Ammon's horn (tissue), 1 donor: ENCODE data around the gene KRR1.
A peak's percentile ranks its signal among the peaks of the same experiment; 100 is the strongest.
"Not testable (repeated sequence)": the region's sequence is repeated elsewhere in the genome, so short reads cannot be mapped to it uniquely, and the experiment has no call there.

ENCODE experiments used
- DNase-seq: peaks from one replicate; pipeline ENCODE4 v3.0.0-alpha.2; 2016; ENCODE audit warnings: low spot score

The KRR1 gene

DNA sequence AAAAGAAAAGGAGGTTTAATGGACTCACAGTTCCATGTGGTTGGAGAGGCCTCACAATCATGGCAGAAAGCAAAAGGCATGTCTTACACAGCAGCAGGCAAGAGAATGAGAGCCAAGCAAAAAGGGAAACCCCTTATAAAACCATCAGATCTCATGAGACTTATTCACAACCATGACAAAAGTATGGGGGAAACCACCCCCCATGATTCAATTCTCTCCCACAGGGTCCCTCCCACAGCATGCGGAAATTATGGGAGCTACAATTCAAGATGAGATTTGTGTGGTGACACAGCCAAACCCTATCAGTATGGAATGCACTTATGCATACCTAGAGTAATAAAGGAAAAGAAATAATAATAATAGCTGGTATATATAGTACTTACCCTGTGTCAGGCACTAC lies 35.3 kb downstream of the KRR1 start:
- DNase-seq, result no peak

DNA sequence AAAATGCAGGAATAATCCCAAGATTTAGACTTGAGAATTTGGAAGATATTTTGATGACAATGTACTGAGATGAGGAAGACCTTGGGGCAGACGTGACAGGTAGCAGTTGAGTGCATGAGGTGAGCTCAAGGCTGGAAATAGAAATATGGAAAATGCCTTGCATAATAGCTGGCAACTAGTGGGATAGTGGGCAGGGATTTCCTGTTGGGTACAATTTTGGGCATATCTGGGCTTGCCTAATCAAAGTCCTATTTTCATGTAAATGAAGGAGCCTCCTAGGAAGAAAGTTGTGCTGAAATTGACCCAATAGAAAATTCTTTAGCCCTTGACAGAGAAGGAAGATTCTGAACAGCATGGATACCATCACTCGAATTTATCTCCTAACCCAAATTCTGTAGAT lies 37.3 kb downstream of the KRR1 start:
- no peak for DNase-seq

DNA sequence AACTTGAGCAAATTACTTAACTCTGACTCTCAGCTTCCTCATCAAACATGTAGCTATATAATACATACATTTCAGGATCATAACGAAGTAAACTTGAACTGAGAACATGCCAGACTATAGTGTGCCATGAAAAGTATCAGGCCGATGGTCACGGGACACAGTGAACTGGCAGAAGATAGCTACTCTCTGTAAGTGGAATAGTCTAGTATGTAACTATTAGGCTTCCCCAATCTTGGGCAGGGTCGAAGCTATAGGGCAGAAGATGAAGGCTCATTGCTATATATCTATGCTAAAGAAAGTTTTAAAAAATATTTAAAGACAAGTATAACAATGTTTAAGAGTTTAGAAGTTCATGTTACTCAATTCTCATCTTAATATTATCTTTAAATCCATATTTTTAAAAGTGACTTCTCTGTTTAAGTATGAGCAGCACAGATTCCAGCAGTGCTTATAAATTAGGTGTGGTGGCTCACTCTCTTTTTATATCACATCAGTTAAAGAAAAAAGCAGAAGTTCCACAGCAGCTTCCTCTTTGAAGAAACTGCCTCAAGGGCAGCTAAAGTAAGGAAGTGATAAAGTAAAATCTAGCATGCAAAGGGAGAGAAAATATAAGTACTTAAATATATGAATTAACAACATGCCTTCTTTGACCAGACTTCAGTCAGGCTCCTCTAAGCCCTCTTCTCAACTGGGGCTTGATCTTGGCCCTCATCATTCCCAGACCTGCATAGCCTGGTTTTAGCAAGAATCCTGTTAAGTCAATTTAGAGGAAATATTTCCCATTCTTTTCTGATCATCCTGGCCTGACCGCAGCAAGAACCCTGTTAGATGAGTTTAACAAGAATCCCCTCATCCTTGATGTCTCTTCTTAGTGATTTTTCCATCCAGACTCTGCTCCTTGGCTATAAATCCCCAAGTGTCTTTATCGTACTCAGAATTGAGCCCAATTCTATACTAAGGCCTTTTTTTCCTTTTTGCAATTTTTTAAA lies 39.2 kb downstream of the KRR1 start:
- DNase-seq, result peak; percentile 29

DNA sequence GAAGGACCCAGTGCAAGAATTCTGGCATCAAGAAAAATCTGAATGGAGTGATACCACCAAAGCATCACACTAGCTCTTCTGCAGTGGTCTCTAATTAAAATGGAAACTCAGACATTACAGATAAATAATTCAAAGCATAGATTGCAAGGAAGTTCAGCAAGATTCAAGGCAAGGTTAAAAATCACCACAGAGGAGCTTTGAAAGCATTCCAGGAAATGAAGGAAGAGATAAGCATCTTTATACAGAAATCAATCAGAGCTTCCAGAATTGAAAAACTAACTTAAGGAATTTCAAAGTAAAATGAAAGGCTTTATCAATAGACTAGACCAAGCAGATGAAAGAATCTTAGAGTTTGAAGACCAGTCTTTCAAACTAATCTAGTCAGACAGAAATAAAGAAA lies 51.2 kb downstream of the KRR1 start:
- no peak for DNase-seq

DNA sequence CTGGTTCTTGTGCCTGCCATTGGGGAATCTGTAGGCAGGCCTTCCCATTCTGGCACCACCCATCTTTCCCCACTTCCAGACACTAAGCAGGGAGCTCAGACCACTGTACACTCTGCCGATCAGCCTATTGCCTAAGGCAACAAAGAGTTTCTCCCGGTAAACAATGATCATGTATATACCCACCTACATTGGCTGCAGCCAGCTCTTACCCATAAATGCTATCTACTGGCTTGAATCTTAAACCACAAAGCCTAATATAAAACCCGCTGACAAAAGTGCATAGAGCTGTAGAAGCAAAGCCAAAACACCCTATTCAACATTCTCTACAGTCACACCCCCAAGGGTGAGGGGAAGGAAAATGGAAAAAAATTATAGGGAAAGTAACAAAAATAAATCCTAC lies 51.7 kb downstream of the KRR1 start:
- DNase-seq, result no peak

DNA sequence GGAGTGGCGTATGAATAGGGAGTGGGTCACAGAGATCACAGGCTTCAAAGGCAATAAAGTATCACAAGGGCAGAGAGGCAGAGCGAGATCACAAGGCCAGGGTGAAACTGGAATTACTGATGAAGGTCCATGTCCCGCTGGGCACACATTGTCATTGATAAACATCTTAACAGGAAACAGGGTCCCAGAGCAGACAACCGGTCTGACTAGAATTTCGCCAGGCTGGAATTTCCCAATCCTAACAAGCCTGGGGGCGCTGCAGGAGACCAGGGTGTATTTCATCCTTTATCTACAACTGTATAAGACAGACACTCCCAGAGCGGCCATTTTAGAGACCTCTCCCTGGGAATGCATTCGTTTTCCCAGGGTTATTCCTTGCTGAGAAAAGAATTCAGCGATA lies 53.5 kb downstream of the KRR1 start:
- not testable (repeated sequence) for DNase-seq

DNA sequence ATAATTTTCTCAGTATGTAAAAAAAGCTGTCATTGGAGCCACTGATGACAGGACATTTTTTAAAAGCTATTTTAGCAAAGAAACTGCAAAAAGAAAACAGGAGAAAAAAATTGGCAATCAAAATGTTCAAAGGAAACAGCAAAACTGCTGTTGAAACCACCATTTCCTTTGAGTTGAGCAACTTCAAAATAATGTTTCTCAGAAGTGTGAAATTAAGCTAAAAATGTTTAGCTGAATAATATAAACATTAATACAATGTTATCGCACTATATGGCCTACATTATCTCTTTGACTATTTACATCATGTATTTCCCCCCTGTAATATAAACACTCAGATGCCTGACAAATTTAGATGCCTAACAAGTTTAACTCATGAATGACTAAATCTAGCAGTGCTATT lies 54.2 kb downstream of the KRR1 start:
- no peak for DNase-seq

DNA sequence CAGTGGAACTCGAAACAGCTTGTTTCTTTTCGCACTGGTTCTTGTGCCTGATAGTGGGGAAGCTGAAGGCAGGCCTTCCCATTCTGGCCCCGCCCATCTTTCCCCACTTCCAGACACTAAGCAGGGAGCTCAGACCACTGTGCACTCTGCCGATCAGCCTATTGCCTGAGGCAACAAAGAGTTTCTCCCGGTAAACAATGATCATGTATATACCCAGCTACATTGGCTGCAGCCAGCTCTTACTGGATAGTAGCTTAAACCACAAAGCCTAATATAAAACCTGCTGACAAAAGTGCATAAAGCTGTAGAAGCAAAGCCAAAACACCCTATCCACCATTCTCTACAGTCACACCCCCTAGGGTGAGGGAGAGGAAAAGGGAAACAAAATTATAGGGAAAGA lies 55.6 kb downstream of the KRR1 start:
- DNase-seq, result no peak

DNA sequence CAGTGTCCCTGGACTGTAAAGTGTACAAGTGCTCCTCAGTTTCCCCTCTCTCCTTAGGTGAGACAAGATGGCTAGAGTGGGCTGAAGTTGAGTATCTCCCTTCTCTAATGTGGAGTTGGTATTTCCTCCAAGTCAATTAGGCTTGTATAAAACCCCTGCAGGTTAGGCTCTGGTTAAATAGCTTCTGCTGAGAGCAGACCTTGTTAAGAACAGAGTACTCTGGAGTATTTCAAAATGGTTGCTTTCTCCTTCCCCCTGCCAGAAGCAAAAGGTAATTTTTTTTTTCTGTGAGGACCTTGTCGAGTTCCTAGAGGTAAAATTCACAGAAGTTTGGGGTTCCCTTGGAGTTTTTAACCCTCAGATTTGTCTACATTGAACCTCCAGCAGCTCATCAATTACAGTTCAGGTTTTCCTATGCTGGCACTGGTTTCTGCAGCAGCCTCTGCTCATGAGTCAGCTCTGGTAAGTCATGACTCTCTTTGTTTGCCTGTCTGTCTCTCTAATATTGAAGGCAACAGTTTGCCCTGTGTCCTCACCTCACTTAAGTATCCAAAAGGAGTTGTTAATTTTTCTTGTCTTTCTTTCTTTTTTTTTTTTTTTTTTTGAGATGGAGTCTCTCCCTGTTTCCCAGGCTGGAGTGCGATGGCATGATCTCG lies 58.6 kb downstream of the KRR1 start:
- DNase-seq, result no peak

DNA sequence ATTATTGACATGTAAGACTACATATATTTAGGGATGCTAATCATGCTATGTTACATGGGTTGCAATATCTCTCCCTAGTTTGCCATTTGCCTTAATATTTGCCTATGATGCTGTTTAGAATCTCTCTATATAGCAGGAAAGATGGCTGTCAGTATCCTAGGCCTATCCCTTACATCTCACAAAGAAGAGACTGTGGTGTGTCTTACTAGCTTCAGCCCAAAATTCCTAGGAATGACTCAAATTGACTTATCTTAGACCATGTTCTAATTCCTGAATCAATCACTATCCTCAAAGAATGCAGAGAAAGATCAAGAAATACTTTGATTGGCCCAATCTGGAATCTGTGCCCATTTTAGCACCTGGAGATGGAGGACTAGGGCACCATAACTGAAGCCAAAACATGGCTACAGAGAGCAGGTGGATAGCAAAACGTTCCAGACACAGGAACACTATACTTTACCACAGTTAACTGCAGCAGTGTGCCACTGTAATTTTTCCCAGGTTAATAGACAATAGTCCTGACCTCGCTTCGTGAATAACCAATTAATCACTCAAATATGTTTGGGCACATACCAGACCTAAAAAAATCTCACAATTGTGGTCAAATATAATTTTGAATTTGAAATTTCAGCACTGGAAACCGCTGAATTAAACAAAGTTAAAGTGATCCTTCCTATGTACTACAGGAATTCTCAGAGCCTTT lies 63.6 kb downstream of the KRR1 start:
- DNase-seq, result no peak

DNA sequence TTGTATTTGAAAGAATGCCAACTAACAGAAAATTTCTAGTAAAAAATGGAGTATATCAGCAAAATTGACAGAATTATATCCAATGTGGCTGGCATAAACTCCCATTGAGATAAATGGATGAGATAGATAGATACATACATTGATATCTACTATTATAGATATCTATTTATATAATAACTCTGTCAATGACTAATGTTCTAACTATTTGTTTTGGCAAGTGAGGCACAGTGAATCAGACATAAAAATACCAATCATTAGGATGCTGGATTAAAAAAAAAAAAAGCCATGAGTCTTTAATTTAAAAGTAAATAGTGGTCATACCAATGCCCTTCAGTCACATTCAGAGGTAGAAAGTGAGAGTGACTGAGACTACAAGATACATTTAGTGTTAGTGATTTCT lies 64.6 kb downstream of the KRR1 start:
- DNase-seq, result no peak

DNA sequence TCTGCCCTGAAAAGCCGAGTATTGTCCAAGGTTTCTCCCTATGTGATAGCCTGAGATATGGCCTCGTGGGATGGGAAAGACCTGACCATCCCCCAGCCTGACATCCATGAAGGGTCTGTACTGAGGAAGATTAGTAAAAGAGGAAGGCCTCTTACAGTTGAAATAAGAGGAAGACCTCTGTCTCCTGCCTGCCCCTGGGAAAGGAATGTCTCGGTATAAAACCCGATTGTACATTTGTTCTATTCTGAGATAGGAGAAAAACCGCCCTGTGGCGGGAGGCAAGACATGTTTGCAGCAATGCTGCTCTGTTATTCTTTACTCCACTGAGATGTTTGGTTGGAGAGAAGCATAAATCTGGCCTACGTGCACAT lies 66.3 kb downstream of the KRR1 start:
- DNase-seq, result not testable (repeated sequence)

DNA sequence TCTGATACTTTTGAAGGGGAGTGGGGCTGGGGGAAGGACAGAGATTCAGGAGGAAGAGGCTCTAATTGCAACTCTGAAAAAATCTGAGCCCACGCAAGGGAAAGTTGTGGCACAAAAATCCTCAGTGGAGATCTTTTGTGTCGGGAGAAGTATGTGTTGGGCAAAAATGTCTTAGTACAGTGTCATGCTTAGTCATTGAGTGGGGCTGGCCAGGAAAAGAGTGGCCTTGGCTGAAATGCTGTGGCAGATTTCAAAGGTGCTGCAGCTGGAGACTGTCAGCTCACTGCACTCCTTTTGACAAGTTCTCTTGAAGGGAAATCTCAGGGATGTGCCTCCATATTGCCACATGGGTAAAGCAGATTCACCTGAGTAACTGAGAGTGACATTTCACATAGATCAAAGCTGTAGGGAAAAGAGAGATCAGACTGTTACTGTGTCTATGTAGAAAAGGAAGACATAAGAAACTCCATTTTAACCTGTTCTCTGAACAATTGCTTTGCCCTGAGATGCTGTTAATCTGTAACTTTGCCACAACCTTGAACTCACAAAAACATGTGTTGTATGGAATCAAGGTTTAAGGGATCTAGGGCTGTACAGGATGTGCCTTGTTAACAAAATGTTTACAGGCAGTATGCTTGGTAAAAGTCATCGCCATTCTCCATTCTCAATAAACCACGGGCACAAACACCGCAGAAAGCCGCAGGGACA lies 66.8 kb downstream of the KRR1 start:
- DNase-seq, result no peak

DNA sequence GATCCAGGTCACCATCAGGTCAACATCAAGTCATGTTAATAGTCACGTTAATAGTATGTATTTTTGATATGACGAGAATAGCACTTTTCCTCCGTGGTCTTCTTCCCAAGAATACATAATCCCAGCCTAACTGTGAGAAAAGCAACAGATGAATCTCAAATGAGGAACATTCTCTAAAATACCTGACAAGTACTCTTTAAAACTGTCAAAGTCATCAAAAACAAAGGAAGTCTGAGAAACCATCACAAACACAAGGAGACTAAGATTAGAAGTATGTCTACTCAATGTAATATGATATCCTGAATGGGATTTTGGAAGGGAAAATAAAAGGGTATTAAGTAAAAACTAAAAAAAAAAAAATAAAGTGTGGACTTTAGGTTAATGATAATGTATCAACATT lies 67.7 kb downstream of the KRR1 start:
- DNase-seq, result no peak

DNA sequence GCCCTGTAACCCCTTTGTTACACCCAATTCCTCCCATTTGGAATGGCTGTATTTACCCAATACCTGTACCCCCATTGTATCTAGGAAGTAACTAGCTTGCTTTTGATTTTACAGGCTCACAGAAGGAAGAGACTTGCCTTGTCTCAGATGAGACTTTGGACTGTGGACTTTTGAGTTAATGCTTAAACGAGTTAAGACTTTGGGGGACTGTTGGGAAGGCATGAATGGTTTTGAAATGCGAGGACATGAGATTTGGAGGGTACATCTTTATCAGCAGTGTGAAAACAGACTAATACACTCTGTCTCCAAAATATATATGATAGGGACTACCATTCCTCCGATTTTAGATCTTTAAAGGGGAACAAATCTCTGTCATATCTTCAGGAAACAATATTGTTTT lies 69.0 kb downstream of the KRR1 start:
- not testable (repeated sequence) for DNase-seq

DNA sequence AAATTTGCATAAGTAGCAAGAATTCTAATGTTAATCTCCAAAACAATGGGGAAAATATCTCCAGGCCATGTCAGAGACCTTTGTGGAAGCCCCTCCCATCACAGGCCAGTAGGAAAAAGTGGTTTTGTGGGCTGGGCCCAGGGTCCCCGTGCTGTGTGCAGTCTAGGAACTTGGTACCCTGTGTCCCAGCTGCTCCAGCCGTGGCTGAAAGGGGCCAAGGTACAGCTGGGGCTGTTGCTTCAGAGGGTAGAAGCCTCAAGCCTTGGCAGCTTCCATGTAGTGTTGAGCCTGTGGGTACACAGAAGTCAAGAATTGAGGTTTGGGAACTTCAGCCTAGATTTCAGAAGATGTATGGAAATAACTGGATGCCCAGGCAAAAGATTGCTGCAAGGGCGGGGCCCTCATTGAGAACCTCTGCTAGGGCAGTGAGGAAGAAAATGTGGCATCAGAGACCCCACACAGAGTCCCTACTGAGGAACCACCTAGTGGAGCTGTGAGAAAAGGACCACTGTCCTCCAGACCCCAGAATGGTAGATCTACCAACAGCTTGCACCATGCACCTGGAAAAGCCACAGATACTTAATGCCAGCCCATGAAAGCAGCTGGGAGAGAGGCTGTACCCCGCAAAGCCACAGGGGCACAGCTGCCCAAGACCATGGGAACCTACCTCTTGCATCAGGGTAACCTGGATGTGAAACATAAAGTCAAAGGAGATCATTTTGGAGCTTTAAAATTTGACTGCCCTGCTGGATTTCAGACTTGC lies 69.5 kb downstream of the KRR1 start:
- DNase-seq, result not testable (repeated sequence)
